Activated CD4-positive, alpha-beta T cell treated with anti-CD3 and anti-CD28 coated beads for 24 hours (primary cell): Measurements from ENCODE around the gene INSIG1.

ENCODE experiments used
- DNase-seq, 2 donors: peaks; one replicate each; pipeline ENCODE4 v3.0.0-alpha.2; 2020; ENCODE audit warnings: low read depth in 2 of 2

Gene INSIG1

GRCh38 chr7:155303039-155303593 is 5.4 kb downstream of the INSIG1 start:
- DNase-seq = no peak

GRCh38 chr7:155303897-155304296 is 6.2 kb downstream of the INSIG1 start:
- no peak for DNase-seq

- DNase-seq = no peak
These were observed 7.7 kb downstream of the INSIG1 start for GRCh38 chr7:155305231-155305904.

GRCh38 chr7:155306673-155307470 is 9.2 kb downstream of the INSIG1 start:
- DNase-seq = no peak

GRCh38 chr7:155308330-155309020 is 10.8 kb downstream of the INSIG1 start:
- DNase-seq = no peak

GRCh38 chr7:155309021-155309338 is 11.3 kb downstream of the INSIG1 start:
- no peak for DNase-seq

GRCh38 chr7:155310425-155311114 is 12.9 kb downstream of the INSIG1 start:
- no peak for DNase-seq

- DNase-seq = no peak
These were observed 14.3 kb downstream of the INSIG1 start for GRCh38 chr7:155311826-155312537.

GRCh38 chr7:155312633-155313032 is 15.0 kb downstream of the INSIG1 start:
- no peak for DNase-seq

- DNase-seq = no peak
These were observed 15.4 kb downstream of the INSIG1 start for GRCh38 chr7:155313096-155313495.

GRCh38 chr7:155315977-155316376 is 18.3 kb downstream of the INSIG1 start:
- DNase-seq = no peak

GRCh38 chr7:155316427-155317113 is 18.9 kb downstream of the INSIG1 start:
- DNase-seq = no peak

GRCh38 chr7:155317114-155317434 is 19.4 kb downstream of the INSIG1 start:
- DNase-seq = no peak

- no peak for DNase-seq
These were observed 20.6 kb downstream of the INSIG1 start for GRCh38 chr7:155318245-155318644.

- DNase-seq = no peak
These were observed 24.9 kb downstream of the INSIG1 start for GRCh38 chr7:155322530-155322929.

- DNase-seq = no peak
These were observed 25.4 kb downstream of the INSIG1 start for GRCh38 chr7:155323001-155323638.

GRCh38 chr7:155324012-155324917 is 26.6 kb downstream of the INSIG1 start:
- DNase-seq = no peak

- no peak for DNase-seq
These were observed 27.2 kb downstream of the INSIG1 start for GRCh38 chr7:155324918-155325235.

GRCh38 chr7:155326385-155326784 is 28.7 kb downstream of the INSIG1 start:
- no peak for DNase-seq
